ENCODE results near the gene ATF6.

Gene ATF6

DNA sequence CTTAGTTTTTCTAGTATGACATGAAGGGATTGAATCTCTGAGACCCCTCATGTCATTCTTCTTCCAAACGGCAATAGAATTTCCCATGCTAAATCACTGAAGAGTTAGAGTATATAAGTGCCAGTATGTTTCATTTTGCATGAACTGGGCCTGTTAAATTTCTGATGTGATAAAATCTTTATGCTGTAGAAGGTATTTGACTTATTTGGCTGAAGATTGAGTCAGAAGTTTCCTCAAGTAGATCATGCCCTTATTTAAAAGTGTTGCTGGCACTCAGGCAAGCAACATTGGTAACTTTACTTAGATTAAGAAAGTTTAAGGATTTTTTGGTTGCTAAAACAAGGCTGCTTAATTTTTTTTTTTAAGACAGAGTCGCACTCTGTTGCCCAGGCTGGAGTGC lies 13.3 kb downstream of the ATF6 start:
- TF ChIP-seq, protein P1, sequence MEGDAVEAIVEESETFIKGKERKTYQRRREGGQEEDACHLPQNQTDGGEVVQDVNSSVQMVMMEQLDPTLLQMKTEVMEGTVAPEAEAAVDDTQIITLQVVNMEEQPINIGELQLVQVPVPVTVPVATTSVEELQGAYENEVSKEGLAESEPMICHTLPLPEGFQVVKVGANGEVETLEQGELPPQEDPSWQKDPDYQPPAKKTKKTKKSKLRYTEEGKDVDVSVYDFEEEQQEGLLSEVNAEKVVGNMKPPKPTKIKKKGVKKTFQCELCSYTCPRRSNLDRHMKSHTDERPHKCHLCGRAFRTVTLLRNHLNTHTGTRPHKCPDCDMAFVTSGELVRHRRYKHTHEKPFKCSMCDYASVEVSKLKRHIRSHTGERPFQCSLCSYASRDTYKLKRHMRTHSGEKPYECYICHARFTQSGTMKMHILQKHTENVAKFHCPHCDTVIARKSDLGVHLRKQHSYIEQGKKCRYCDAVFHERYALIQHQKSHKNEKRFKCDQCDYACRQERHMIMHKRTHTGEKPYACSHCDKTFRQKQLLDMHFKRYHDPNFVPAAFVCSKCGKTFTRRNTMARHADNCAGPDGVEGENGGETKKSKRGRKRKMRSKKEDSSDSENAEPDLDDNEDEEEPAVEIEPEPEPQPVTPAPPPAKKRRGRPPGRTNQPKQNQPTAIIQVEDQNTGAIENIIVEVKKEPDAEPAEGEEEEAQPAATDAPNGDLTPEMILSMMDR (IDR thresholded peaks at IDR 0.05; ENCODE audit: borderline replicate concordance, control extremely low read depth, extremely low read depth, insufficient read depth, missing control alignments) = no peak
- in situ Hi-C loops (cut with MboI; ENCODE audit: low sequenced_read_pairs, unreplicated experiment) = no loop called here

DNA sequence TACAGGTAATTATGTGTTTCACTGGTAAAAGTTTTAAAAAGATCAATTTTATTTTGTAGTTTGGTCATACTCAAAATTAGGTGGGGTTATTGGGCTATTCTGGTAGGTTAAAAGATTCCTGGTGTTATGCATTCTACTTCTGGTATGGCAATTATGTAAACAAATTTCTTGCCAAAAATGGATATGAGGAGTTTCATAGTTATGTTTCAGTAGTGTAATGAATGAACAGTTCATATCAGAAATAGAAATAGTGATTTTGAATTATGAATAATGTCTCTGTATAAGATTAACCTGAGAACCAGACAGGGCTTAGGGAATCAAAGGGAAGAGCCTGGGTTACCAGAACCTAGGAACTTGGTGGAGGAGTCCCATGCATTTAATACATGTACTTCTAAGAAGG lies 15.9 kb downstream of the ATF6 start:
- DNase-seq (ENCODE audit: low spot score) = no peak
- in situ Hi-C loops (cut with MboI; ENCODE audit: low sequenced_read_pairs, unreplicated experiment) = no loop called here

More for the DNA sequence above, 13.3 kb downstream of the ATF6 start:
- DNase-seq (ENCODE audit: low spot score) = no peak

GRCh38 chr1:161782886-161783285 lies 16.8 kb downstream of the ATF6 start:
- in situ Hi-C loops (cut with MboI; ENCODE audit: low sequenced_read_pairs, unreplicated experiment) = no loop called here
- TF ChIP-seq, protein P1 (IDR thresholded peaks at IDR 0.05; ENCODE audit: borderline replicate concordance, control extremely low read depth, extremely low read depth, insufficient read depth, missing control alignments) = no peak
- DNase-seq (ENCODE audit: low spot score) = no peak

More for the DNA sequence above, 15.9 kb downstream of the ATF6 start:
- TF ChIP-seq, protein P1 (IDR thresholded peaks at IDR 0.05; ENCODE audit: borderline replicate concordance, control extremely low read depth, extremely low read depth, insufficient read depth, missing control alignments) = no peak

GRCh38 chr1:161784968-161785367 lies 18.8 kb downstream of the ATF6 start:
- DNase-seq (ENCODE audit: low spot score) = no peak
- in situ Hi-C loops (cut with MboI; ENCODE audit: low sequenced_read_pairs, unreplicated experiment) = no loop called here
- TF ChIP-seq, protein P1 (IDR thresholded peaks at IDR 0.05; ENCODE audit: borderline replicate concordance, control extremely low read depth, extremely low read depth, insufficient read depth, missing control alignments) = no peak

- TF ChIP-seq, protein P1 (IDR thresholded peaks at IDR 0.05; ENCODE audit: borderline replicate concordance, control extremely low read depth, extremely low read depth, insufficient read depth, missing control alignments) = no peak
Measured at GRCh38 chr1:161787355-161787754, 21.2 kb downstream of the ATF6 start.

GRCh38 chr1:161790587-161791317 lies 24.6 kb downstream of the ATF6 start:
- no peak for DNase-seq (ENCODE audit: low spot score)
- TF ChIP-seq, protein P1 (IDR thresholded peaks at IDR 0.05; ENCODE audit: borderline replicate concordance, control extremely low read depth, extremely low read depth, insufficient read depth, missing control alignments) = no peak
- in situ Hi-C loops (cut with MboI; ENCODE audit: low sequenced_read_pairs, unreplicated experiment) = loop anchor here (10.0 kb wide), 1 partner anchor 234 kb away; the partner anchor contains the start of gene OLFML2B

More at GRCh38 chr1:161787355-161787754, 21.2 kb downstream of the ATF6 start:
- in situ Hi-C loops (cut with MboI; ENCODE audit: low sequenced_read_pairs, unreplicated experiment) = no loop called here
- DNase-seq (ENCODE audit: low spot score) = no peak
